ENCODE data around the gene PKP3. TPM values are rescaled to one million over a fixed set of nuclear protein-coding genes. Genes with fewer than 3 reads are reported as not detected.
"Not testable (repeated sequence)": the region's sequence is repeated elsewhere in the genome, so short reads cannot be mapped to it uniquely, and the experiment has no call there.

Gene PKP3
- total RNA-seq, 1 donor from 2014 or later: under 0.01 TPM

- DNase-seq: peak; percentile 49
Measured at GRCh38 chr11:396948-397548, 3.0 kb downstream of the PKP3 start.

- DNase-seq: no peak
Measured at GRCh38 chr11:398826-399225, 4.8 kb downstream of the PKP3 start.

GRCh38 chr11:399731-400211, 5.8 kb downstream of the PKP3 start:
- no peak for DNase-seq

- DNase-seq: no peak
Measured at GRCh38 chr11:400241-400689, 6.3 kb downstream of the PKP3 start.

GRCh38 chr11:401196-401595, 7.2 kb downstream of the PKP3 start:
- not testable (repeated sequence) for DNase-seq

- DNase-seq: no peak
Measured at GRCh38 chr11:403021-403760, 9.2 kb downstream of the PKP3 start.

- no peak for DNase-seq
Measured at GRCh38 chr11:403761-404431, 9.9 kb downstream of the PKP3 start.

GRCh38 chr11:404551-405264, 10.7 kb downstream of the PKP3 start:
- no peak for DNase-seq

GRCh38 chr11:405323-405953, 11.4 kb downstream of the PKP3 start:
- no peak for DNase-seq

- DNase-seq: no peak
Measured at GRCh38 chr11:405954-406795, 12.2 kb downstream of the PKP3 start.

GRCh38 chr11:406796-407650, 13.0 kb downstream of the PKP3 start:
- DNase-seq: no peak

GRCh38 chr11:407651-408123, 13.7 kb downstream of the PKP3 start:
- no peak for DNase-seq

- no peak for DNase-seq
Measured at GRCh38 chr11:408154-409007, 14.4 kb downstream of the PKP3 start.

- no peak for DNase-seq
Measured at GRCh38 chr11:409008-409599, 15.1 kb downstream of the PKP3 start.

- no peak for DNase-seq
Measured at GRCh38 chr11:409600-410483, 15.8 kb downstream of the PKP3 start.

- DNase-seq: not testable (repeated sequence)
Measured at GRCh38 chr11:410711-411110, 16.7 kb downstream of the PKP3 start.

GRCh38 chr11:411520-411919, 17.5 kb downstream of the PKP3 start:
- DNase-seq: not testable (repeated sequence)

Measured in occipital lobe (tissue), 2 donors.